NCI-H2107 treated with DMSO at 0.1 percent for 48 hours (cell line): ENCODE data around the gene ARHGAP33.

Source experiments
- DNase-seq: peaks from one replicate; lab custom pipeline; 2025; ENCODE audit not compliant: unreplicated experiment; lab: John Stamatoyannopoulos, UW

ARHGAP33 gene

DNA sequence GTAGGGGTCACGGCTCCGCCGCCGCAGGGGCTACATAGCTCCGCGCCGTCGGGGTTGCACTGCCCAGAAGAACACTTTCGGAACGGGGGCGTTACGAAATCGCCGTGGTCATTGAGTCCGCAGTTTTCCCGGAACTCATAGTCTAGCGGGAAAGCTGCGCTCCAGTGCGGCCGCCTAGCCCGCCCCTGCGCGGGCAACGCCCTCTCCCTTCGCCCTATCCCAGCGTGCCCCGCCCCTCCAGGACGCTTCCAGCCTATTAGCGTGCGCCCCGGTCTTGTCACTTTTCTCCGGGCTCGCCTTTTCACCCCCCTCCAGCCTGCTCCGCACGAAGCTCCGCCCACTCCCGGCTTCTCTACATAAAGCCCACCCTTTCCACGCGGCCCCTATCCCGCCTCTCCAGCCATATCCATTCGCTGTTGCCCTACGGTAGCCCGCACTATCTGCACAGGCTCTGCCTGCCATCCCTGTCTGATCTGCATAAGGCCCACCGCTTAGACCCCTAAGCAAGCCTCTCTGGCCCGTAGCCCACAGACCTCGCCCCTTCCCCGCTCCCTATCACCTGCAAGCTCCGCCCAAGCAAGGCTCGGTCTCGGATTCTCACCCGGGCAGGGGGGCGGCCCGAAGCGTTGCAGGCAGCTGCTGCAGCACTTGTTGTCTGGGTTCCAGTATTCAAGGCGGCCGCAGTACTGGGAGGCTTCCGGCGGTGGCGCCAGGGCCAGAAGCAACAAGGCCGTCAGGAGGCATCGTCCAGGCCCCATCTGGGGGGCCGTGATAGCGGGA is 34.8 kb upstream of the ARHGAP33 start:
- DNase-seq, result peak; percentile 95

- no peak for DNase-seq
Observed at GRCh38 chr19:35741203-35741515, 34.2 kb upstream of the ARHGAP33 start.

DNA sequence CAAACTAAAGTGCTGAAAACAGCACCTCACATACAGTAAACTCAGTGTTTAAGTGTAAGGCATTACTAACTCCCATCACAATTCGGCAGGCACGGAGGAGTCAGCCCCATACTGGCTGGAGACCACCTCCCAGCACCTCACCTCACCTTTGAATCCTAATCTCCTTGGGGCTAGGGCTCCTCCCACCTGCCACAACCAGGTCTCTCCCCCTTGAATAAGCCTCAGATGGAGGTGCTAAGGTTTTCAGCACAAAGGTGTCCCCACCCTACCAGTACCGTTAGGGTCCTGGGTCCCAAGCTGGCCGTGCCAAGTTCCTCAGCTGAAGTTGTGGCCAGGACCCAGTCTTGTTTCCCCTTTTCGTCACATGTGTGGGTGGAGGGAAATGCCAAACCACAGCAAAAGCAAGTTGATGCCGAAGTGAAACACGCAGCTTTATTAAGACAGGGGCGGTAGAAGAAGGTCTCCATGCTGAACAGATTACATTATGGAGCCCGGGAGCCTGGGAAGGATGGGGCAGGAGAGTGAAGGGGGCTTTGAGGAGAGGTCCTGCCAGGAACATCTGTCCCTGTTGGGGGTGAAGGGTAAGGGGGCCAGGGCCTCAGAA is 33.1 kb upstream of the ARHGAP33 start, which contains the start of gene IGFLR1:
IGFLR1 (minus strand) TSS at position 332 of the 604 bp plus-strand sequence. CDS start 1,272 bp downstream, outside the sequence.
- no peak for DNase-seq

- DNase-seq, result no peak
Observed at GRCh38 chr19:35743640-35744429, 31.5 kb upstream of the ARHGAP33 start.

- DNase-seq, result peak; percentile 93
Observed at GRCh38 chr19:35744430-35745327, 30.7 kb upstream of the ARHGAP33 start.

- DNase-seq, result peak; percentile 97
Observed at GRCh38 chr19:35745328-35746086, 29.9 kb upstream of the ARHGAP33 start, which contains the start of the genes PSENEN and U2AF1L4. Gene PSENEN (plus strand): TSS chr19:35745651. CDS start chr19:35745931, 280 bp downstream. Gene U2AF1L4 (minus strand): TSS chr19:35745418. CDS start chr19:35745391, 27 bp downstream.

GRCh38 chr19:35746087-35746462 is 29.3 kb upstream of the ARHGAP33 start:
- no peak for DNase-seq

DNA sequence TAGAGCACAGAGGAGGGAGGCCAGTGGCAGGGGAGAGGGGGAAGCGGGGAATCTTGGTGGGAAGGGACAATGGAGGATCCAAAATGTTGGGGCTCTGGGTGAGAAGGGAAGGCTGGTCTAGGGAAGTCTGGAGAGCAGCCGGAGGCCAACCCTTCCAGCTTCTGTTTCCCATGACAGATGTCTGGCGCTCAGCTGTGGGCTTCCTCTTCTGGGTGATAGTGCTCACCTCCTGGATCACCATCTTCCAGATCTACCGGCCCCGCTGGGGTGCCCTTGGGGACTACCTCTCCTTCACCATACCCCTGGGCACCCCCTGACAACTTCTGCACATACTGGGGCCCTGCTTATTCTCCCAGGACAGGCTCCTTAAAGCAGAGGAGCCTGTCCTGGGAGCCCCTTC is 28.8 kb upstream of the ARHGAP33 start:
- no peak for DNase-seq

DNA sequence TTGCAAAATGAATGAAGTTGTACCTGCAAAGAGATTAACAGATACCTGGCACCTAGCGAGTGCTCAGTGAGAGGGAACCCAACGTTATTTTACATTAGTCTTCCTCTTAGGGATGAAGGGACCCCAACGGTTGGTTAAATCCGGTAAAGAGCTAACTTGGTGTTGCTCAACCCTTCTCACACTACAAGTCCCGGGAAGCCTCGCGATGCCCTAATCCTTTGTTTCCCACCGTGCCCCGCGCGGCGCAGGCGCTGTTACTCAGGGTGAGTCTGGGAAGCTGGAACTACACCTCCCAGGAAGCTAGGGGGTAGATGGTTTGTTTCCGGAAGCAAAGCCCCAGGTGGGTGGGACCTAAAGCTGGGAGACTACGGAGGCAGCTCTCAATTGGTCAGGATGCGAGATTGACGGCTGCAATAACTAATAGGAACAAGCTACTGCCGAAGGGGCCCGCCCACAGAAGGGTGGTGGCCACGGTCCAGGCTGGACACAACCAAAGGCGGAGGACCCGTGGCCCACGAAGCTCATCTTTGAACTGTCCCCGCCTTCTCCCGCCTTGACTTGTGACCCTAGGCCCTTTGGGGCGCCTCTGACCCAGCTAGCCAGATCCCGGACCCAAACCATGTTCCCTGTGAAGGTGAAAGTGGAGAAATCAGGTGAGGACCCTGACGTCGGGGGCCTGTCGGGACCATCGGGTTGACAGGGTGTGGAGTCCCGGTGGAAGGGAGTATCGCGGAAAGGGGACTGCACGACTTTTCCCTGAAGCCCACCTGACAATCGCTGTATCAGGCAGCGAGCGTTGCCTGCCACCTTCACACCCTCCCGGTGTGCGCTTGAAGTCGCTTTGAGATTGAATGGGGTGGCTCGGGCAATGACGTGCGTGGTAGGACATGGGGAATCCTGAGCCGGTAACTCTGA is 27.0 kb upstream of the ARHGAP33 start, which contains the start of gene LIN37:
LIN37 (plus strand) TSS at position 471 of the 915 bp plus-strand sequence; CDS start at position 620, 149 bp downstream.
- DNase-seq, result peak; percentile 98

- no peak for DNase-seq
Observed at GRCh38 chr19:35750167-35750566, 25.2 kb upstream of the ARHGAP33 start.

- no peak for DNase-seq
Observed at GRCh38 chr19:35751839-35752745, 23.3 kb upstream of the ARHGAP33 start.

DNA sequence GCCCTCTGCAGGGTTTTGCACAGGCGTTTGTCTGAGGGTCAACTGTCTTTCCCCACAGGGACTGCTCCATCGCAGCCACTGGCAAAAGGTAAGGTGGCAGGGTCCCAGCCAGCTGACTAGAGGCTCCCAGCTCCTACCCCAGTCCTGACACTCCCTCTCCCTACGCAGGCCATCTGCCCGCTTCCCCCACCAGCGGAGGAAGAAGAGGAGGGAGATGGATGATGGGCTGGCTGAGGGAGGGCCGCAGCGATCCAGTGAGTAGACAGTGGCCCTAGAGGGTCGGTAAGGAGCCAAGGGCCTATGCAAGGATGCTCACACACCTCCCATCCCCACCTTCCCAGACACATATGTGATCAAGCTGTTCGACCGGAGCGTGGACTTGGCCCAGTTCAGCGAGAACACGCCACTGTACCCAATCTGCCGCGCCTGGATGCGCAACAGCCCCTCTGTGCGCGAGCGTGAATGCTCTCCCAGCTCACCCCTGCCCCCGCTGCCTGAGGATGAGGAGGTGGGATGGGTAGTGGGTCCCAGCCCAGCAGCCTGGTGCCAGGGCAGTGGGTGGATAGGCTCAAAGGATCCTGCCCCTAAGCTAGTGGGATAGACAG is 22.5 kb upstream of the ARHGAP33 start:
- no peak for DNase-seq

DNA sequence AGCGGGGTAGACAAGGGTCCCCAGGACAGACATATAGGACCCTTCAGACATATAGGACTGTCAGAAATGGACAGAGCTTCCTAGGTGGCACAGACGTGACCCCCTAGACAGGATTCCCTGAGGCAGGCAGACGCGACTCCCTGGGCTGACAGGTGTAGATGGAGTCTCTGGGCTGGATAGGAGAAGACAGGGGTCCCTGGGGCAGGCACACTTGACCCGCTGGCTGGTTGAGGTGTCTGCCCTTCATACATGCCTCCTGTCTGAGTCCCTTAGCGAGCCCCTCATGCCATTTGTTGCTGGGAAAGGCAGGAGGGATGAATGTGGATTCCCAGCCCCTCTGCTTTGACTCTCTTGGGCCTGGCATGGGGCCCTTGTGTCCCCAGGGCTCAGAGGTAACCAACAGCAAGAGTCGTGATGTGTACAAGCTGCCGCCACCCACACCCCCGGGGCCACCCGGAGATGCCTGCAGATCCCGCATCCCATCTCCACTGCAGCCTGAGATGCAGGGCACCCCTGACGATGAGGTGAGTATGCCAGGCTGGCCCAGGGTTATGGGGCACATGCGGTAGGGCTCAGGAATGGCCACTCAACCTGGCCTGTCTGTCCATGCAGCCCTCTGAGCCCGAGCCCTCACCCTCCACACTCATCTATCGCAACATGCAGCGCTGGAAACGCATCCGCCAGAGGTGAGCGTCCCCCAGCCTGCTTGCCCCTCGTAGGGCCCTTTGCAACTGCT is 21.6 kb upstream of the ARHGAP33 start:
- no peak for DNase-seq

- no peak for DNase-seq
Observed at GRCh38 chr19:35754370-35755130, 20.8 kb upstream of the ARHGAP33 start.

GRCh38 chr19:35755131-35755549 is 20.2 kb upstream of the ARHGAP33 start:
- no peak for DNase-seq
